HepG2 (cell line): ENCODE data around the gene ALCAM. TPM values are rescaled to one million over a fixed set of nuclear protein-coding genes. Genes with fewer than 3 reads are reported as not detected.

Experiments used
- ATF2 ChIP-seq: sonication (generic); formaldehyde crosslinking; IDR thresholded peaks from 2 replicates; pipeline ENCODE4 v1.4.0; 2020; ENCODE audit warnings: missing genetic modification reagents
- ATM ChIP-seq: fragments of 450-650 bp; IDR thresholded peaks from 2 replicates; pipeline ENCODE4 v1.7.1; 2017; ENCODE audit warnings: mild to moderate bottlenecking, borderline replicate concordance
- CREM ChIP-seq, 2 experiments: sonication (generic) in 1 of 2; formaldehyde crosslinking in 1 of 2; IDR thresholded peaks; 2 replicates each; pipeline versions ENCODE4 v1.4.0 to v1.6.1; 2016 to 2020; ENCODE audit warnings: antibody characterized with exemption in 1 of 2, mild to moderate bottlenecking in 1 of 2, missing genetic modification reagents in 1 of 2
- DZIP1 ChIP-seq: sonication (generic); formaldehyde crosslinking; IDR thresholded peaks from 2 replicates; pipeline ENCODE4 v1.5.0; 2020; ENCODE audit warnings: mild to moderate bottlenecking, missing genetic modification reagents
- ETV5 ChIP-seq: IDR thresholded peaks from 2 replicates; pipeline ENCODE4 v1.6.1; 2018; ENCODE audit warnings: missing biosample characterization, missing genetic modification reagents, inconsistent platforms, borderline replicate concordance
- FOXP1 ChIP-seq, 2 experiments: fragments of 450-650 bp in 1 of 2; IDR thresholded peaks; 2 replicates each; pipeline ENCODE4 v1.6.1; 2017 to 2018; ENCODE audit warnings: antibody characterized with exemption in 1 of 2
- LCORL ChIP-seq, 2 experiments: fragments of 450-650 bp in 1 of 2; sonication (generic) in 1 of 2; formaldehyde crosslinking in 1 of 2; IDR thresholded peaks; 2 replicates each; pipeline versions ENCODE4 v1.5.0 to v1.6.1; 2017 to 2020; ENCODE audit warnings: antibody characterized with exemption in 1 of 2, missing genetic modification reagents in 1 of 2
- MAF1 ChIP-seq: sonication (generic); formaldehyde crosslinking; IDR thresholded peaks from 2 replicates; pipeline ENCODE4 v1.5.0; 2020; ENCODE audit warnings: missing genetic modification reagents, borderline replicate concordance
- NBN ChIP-seq: fragments of 450-650 bp; conservative IDR thresholded peaks from 2 replicates; pipeline ENCODE4 v1.6.1; 2017
- RARA ChIP-seq: IDR thresholded peaks from 2 replicates; pipeline ENCODE4 v1.6.1; 2016; ENCODE audit warnings: missing genetic modification reagents, missing compliant biosample characterization
- RNF219 ChIP-seq: sonication (generic); formaldehyde crosslinking; IDR thresholded peaks from 2 replicates; pipeline ENCODE4 v1.5.0; 2020; ENCODE audit warnings: mild to moderate bottlenecking, missing genetic modification reagents
- SRSF1 ChIP-seq: fragments of 200-400 bp; formaldehyde crosslinking; optimal IDR thresholded peaks from 2 replicates; pipeline ENCODE3; 2017; ENCODE audit warnings: mild to moderate bottlenecking, low read depth, low read length, moderate library complexity
- STAT5B ChIP-seq: sonication (generic); formaldehyde crosslinking; IDR thresholded peaks from 2 replicates; pipeline ENCODE4 v1.4.0; 2020; ENCODE audit warnings: missing genetic modification reagents
- WIZ ChIP-seq: sonication (generic); formaldehyde crosslinking; IDR thresholded peaks from 2 replicates; pipeline ENCODE4 v1.5.1; 2020; ENCODE audit warnings: mild to moderate bottlenecking, missing genetic modification reagents
- ZNF17 ChIP-seq: sonication (generic); formaldehyde crosslinking; IDR thresholded peaks from 2 replicates; pipeline ENCODE4 v1.5.0; 2020; ENCODE audit warnings: mild to moderate bottlenecking, missing genetic modification reagents
- ZNF260 ChIP-seq: sonication (generic); formaldehyde crosslinking; IDR thresholded peaks from 2 replicates; pipeline ENCODE4 v1.4.0; 2020; ENCODE audit warnings: missing genetic modification reagents, low read depth, mild to moderate bottlenecking, borderline replicate concordance
- ZSCAN31 ChIP-seq: sonication (generic); formaldehyde crosslinking; IDR thresholded peaks from 2 replicates; pipeline ENCODE4 v1.5.0; 2020; ENCODE audit warnings: low read depth, mild to moderate bottlenecking, missing genetic modification reagents
- polyA plus RNA-seq, 8 experiments: library from polyadenylated mRNA; depleted of rRNA in 3 of 8; stranded (reverse) in 7 of 8; unstranded in 1 of 8; fragments of >200 nt; fragmentation: Illumina TruSeq in 4 of 8; extraction: Trizol in 4 of 8; gene quantifications; 2 replicates each; pipeline versions ENCODE4 v1.2.1 to v1.2.3, GENCODE V29; 2011 to 2016; ENCODE audit warnings: low read depth in 4 of 8, missing spikeins in 1 of 8, mixed read lengths in 1 of 8; ENCODE audit not compliant: insufficient read depth in 1 of 8
- total RNA-seq, 5 experiments: library from RNA; depleted of rRNA; stranded (reverse); fragments of >200 nt; fragmentation: Illumina TruSeq; extraction: Trizol; gene quantifications; 2 replicates each; pipeline ENCODE4 v1.2.3, GENCODE V29; 2016; ENCODE audit warnings: low read depth in 1 of 5
- TF ChIP-seq, protein P1 (sequence below): sonication (generic); formaldehyde crosslinking; IDR thresholded peaks from 2 replicates; pipeline ENCODE4 v1.5.0; 2020; ENCODE audit warnings: missing genetic modification reagents
- TF ChIP-seq, protein P2 (sequence below): IDR thresholded peaks from 2 replicates; pipeline ENCODE4 v1.6.1; 2016; ENCODE audit warnings: missing compliant biosample characterization, missing genetic modification reagents, borderline replicate concordance

The ALCAM gene
- total and polyA plus RNA-seq, 2 of the 13 experiments (the other 11 are each of a cell fraction or from before 2014, with no cell fraction given) = 26.0 to 33.1 TPM

GRCh38 chr3:105387122-105387751 lies 20.5 kb downstream of the ALCAM start (continued):
- no peak for TF ChIP-seq NBN
- no peak for TF ChIP-seq ZSCAN31 (CRISPR knock-in tag)
- TF ChIP-seq ATM = no peak
- TF ChIP-seq ETV5 = no peak; the same call in 1 of the 2 replicates
- TF ChIP-seq, protein P1, sequence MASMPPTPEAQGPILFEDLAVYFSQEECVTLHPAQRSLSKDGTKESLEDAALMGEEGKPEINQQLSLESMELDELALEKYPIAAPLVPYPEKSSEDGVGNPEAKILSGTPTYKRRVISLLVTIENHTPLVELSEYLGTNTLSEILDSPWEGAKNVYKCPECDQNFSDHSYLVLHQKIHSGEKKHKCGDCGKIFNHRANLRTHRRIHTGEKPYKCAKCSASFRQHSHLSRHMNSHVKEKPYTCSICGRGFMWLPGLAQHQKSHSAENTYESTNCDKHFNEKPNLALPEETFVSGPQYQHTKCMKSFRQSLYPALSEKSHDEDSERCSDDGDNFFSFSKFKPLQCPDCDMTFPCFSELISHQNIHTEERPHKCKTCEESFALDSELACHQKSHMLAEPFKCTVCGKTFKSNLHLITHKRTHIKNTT (CRISPR knock-in tag) = no peak
- TF ChIP-seq MAF1 (CRISPR knock-in tag) = no peak
- TF ChIP-seq WIZ (CRISPR knock-in tag) = no peak
- peak; percentile 90 for TF ChIP-seq ATF2
- no peak for TF ChIP-seq ZNF17 (CRISPR knock-in tag)
- TF ChIP-seq FOXP1 (IDR thresholded peaks at IDR 0.05) = peak; percentile 90
- TF ChIP-seq FOXP1 (CRISPR knock-in tag; IDR thresholded peaks at IDR 0.05) = peak; percentile 98
- no peak for TF ChIP-seq STAT5B
- TF ChIP-seq DZIP1 (CRISPR knock-in tag) = no peak
- TF ChIP-seq RNF219 = no peak
- TF ChIP-seq ZNF260 (CRISPR knock-in tag) = no peak
- TF ChIP-seq CREM (IDR thresholded peaks at IDR 0.05) = peak; percentile 94
- no peak for TF ChIP-seq CREM (CRISPR knock-in tag; IDR thresholded peaks at IDR 0.05)
- TF ChIP-seq, protein P2, sequence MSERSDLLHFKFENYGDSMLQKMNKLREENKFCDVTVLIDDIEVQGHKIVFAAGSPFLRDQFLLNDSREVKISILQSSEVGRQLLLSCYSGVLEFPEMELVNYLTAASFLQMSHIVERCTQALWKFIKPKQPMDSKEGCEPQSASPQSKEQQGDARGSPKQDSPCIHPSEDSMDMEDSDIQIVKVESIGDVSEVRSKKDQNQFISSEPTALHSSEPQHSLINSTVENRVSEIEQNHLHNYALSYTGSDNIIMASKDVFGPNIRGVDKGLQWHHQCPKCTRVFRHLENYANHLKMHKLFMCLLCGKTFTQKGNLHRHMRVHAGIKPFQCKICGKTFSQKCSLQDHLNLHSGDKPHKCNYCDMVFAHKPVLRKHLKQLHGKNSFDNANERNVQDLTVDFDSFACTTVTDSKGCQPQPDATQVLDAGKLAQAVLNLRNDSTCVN (CRISPR knock-in tag) = no peak
- no peak for TF ChIP-seq SRSF1
- TF ChIP-seq RARA = peak; percentile 69
- peak; percentile 33; the same call in 1 of the 2 replicates for TF ChIP-seq LCORL (IDR thresholded peaks at IDR 0.05)
- TF ChIP-seq LCORL (CRISPR knock-in tag; IDR thresholded peaks at IDR 0.05) = 0 out of 2 replicates have a peak, but pooled peaks have one; percentile 24
